Activated T-helper 1 cell treated with Interleukin-2 at 50 U/mL for 16 hours (primary cell): ENCODE data around the gene SLU7.
"Not testable (repeated sequence)": the region's sequence is repeated elsewhere in the genome, so short reads cannot be mapped to it uniquely, and the experiment has no call there.

Experiments used
- DNase-seq: peaks from one replicate; pipeline ENCODE4 v3.0.0-alpha.2; 2020; ENCODE audit warnings: low read depth

The SLU7 gene

DNA sequence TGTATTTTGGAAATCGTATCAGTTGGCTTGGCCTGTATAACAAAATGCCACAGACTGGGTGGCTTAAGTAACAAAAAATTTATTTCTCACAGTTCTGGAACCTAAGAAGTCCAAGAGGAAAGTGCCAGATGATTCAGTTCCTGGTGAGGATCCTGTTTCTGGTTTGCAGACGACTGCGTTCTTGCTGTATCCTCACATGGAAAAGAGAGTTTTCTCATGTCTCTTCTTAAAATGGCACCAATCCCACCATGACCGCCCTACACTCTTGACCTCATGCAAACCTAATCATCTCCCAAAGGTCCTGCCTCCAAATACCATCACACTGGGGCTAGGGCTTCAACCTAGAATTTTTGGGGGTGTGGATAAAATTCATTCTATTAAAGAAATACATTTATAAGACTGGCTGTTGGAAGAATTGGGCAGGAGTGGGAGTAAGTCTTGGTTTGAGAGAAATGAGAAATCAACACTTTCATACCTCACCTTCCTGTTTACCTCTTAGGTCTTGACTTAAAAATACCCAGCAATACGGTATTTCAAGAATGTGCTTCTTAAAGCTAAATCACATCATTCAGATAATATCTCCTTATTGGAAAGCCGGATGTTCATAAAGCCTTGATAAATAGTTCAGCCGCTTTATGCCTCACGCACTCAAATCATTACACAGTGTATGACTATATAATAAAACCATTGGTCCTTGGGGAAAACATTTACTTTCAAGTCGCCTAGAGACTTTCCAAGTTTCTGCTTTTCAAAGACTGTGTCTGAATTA, 31.5 kb upstream of the SLU7 start:
- no peak for DNase-seq

DNA sequence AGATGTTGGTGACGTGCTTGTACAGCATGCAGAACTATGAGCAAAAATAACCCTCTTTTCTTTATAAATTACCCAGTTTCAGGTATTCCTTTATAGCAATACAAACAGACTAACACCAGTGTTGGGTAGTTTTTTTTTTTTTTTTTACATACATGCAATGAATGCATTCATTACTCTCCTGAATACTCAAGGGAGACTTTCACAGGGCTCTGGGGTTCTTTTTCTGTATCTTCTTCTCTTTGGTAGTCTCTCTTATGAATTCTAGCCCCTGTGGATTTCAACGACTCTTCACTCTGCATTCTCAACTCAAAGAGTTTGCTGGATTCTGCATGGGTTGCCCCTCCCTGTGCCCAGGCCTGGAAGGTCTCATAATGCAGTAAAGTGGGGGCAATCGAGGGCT, 30.6 kb upstream of the SLU7 start:
- no peak for DNase-seq

DNA sequence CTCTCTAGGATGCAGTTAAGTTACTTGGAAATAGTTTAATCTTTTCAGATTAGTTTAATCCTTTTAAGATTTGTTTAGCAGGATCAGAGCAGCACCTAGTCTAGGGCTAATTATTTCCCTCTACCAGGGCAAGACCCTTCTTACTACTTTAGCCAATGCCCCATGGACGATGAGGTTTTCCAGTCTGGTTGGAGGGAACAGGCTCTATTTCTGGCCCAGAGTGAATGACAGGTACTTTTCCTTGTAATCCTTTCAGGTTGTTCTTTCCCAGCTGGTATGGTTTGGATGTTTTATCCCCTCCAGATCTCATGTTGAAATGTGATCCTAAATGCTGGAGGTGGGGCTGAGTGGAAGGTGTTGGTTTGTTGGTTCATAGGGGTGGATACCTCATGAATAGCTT, 30.0 kb upstream of the SLU7 start:
- no peak for DNase-seq

DNA sequence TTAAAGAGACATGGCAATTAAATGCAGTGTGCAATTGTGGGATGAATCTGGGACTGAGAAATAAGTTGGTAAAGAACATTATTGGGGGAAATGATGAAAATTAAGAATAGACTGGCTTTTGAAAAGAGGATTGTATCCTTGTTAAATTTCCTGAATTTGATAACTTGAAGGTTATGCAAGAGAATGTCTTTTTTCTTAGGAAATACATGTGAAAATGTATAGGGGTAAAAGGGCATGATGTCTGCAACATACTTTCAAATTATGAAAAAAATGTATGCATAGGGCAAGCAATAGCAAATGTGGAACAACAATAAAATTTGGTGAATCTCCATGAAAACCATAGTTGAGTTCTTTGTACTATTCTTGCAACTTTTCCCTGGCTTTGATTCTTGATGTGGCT, 26.9 kb upstream of the SLU7 start:
- no peak for DNase-seq

DNA sequence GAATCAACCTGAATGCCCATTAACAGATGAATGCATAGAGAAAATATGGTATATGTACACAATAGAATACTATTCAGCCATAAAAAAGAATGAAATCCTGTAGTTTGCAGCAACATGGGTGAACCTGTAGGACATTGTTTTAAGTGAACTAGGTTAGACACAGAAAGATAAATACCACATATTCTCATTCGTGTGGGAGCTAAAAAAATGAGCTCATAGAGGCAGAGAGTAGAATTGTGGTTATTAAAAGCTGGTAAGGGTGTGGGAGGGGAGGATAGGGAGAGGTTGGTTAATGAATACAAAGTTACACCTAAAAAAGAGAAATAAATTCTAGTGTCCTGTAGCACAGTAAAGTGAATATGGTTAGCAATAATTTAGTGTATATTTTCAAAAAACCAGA, 26.3 kb upstream of the SLU7 start:
- no peak for DNase-seq

DNA sequence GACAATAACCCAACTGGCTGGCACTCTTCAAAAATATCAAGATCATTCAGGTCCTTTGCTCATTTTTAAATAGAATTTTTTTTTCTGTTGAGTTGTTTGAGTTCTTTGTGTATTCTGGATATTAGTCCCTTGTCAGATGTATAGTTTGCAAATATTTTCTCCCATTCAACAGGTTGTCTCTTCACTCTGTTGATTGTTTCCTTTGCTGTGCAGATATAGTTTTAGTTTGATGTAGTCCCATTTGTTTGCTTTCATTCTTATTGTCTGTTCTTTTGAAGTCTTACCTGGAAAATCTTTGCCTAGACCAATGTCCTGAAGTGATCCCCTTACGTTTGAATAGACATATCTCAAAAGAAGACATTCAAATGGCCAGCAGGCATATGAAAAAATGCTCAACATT, 25.5 kb upstream of the SLU7 start:
- no peak for DNase-seq

DNA sequence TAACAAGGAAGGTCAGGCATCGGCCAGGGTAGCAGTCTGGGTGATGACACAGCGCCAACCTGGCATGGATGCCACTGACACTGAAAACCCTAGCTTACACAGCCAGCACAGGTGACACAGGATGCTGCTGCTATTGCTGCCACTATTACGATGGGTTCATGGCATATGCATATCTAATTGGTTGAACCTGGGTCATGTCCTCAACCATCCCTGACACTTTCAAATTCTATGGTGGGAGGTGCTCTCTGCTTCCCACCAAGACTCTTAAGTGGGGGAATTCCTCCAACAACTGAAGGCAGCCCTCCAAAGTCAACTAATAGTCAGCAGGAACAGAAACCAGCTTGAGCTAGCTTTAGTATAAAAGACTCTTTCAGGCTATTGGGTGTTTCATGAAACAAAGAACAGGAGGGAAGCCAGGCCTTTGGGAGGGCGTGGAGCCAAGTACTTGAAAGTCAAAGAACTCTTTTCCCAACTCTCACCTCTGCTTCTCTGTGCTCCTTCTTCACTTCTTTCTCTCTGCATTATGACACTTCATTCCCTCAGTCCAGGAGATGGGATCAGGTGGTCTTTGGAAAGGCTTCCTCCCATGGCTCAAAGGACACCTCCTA, 24.0 kb upstream of the SLU7 start:
- no peak for DNase-seq

DNA sequence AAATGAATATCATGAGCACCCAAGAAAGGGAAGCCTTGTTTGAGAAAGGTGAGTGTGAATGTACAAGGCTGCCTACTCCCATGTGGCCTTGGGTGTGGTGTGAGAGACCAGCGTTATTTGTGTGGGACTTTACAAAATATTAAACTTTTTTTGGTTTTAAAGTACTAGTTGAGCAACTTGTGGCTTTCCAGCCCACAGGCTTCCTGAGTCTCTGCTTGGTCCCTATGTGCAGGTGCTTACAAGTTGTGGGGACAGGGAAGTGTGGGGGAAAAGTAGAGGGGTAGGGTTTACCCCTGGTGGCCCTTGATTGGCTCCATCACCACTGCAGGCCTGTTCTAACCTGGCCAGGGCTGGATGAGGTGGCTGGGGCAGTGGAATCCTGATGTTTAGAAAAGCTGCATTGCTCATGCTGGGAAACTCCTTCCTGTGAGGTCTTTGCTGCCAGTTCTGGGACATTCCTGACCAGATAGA, 22.5 kb upstream of the SLU7 start:
- DNase-seq = no peak

DNA sequence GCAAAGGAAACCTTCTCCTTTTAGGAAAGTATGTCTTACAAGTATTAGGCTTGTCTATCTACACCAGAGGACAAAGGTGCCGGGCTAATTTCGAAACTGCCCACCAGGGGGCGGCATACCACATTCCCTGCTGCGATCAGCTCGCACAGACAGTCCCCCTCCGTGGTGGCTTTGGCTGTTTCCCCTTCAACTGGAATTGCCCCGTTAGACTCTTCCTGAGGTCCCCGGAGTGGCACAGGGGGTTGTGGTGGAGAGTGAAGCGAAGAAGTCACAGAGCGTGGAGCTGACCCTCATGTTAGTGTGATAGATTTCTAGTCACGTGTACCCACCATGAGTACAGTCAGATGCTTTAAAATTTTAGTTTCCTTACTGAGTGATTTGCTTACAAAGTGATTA, 20.3 kb upstream of the SLU7 start:
- peak; percentile 77 for DNase-seq

DNA sequence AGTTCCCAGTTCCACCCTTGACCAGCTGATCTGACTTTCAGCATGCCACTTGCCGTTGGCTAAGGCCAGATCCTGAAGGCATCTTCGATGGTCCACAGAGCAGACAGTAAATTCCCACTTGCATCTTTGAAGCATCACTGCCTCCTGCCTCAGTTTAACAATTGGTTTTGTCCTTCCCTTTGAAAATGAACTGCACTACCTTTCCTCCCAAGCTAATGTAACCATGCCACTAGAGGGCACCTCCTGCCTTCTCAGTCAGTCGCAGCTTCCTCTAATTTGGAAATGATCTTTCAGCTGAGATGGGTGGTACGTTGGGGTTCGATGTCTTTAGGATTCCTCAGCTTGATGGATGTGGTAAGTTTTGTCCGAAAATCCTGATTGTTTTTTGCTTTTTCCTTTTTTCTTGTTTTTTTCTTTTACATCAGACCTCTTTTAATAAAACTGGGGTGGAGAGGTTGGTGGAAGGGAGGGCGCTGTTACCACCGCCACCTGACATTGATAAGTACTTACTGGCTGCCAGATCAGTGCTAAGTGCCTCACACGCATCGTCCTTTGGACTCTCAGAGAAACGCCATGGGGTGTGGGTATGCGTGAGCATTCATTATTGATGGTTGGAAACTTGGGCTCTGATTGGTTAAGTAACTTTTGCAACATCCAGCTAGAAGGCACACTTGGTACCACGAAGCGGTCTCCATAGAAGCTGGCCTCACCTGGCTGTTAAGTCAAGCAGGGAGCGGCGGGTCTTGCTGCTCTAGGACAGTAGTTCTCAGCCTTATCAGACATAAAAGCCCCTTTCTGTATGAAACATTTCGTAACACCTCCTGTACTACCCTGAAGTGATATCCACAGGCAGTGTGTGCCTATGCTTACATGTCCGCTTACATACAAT, 19.7 kb upstream of the SLU7 start:
- DNase-seq = peak; percentile 19

DNA sequence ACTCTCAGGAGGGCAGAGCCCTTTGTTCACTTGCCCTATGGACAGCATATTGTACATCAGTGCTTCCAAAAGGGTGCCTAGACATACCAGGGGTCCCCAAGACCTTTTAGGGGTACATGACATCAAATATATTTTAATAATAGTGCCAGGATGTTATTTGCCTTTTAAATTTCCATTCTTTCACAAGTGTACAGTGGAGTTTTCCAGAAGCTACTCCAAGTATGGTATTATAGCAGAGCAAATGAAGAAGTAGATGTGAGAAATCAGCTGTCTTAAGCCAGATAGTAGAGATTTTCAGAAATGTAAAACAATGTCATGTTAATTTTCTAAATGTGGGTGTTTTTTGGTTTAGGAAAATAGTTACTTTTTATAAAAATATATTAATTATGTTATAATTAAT, 18.4 kb upstream of the SLU7 start:
- DNase-seq = no peak

DNA sequence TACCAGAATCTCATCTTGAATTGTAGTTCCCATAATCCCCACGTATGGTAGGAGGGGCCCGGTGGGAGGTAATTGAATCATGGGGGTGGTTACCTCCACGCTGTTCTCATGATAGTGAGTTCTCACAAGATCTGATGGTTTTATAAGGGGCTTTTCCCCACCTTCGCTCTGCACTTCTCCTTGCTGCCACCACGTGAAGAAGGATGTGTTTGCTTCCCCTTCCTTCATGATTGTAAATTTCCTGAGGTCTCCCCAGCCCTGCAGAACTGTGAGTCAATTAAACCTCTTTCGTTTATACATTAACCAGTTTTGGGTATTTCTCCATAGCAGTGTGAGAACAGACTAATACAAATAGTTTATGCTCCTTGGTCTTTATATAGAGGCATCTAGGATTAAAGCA, 17.8 kb upstream of the SLU7 start:
- DNase-seq = not testable (repeated sequence)

DNA sequence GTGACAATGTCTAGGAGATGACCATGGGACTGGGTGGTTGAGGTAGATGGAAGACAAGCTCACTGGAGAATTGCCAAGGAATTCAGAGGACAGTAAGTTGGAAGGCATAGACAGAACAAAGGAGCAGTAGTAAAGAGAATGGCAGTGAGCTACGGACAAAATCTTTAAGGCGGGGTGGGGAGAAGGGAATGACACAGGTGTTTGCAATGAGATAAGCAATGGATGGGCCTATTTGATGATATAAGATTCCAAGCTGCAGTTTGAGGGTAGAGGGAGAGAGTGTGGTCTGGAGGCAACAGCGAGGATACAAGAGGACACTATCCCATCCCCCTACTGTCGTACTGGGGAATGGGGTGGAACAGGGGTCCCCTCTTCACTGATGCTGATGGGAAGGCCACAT, 17.1 kb upstream of the SLU7 start:
- DNase-seq = no peak

DNA sequence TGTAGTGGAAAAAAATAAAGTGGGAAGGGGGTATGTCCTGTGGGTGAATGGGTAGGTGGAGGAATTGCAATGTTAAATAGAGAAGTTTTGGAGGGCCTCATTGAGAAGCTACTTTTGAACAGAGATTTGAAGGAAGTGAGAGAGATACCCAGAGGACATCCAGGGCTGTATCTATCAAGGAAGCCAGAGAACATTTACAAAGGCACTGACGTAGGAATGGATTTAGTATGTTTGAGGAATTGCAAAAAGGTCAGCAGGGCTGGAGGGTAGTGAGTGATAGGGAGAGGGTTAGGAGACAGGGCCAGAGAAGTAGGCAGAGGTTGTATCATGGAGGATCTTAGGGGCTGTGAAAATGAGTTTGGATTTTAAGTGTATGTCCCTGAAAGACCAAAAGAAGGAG, 16.7 kb upstream of the SLU7 start:
- no peak for DNase-seq

DNA sequence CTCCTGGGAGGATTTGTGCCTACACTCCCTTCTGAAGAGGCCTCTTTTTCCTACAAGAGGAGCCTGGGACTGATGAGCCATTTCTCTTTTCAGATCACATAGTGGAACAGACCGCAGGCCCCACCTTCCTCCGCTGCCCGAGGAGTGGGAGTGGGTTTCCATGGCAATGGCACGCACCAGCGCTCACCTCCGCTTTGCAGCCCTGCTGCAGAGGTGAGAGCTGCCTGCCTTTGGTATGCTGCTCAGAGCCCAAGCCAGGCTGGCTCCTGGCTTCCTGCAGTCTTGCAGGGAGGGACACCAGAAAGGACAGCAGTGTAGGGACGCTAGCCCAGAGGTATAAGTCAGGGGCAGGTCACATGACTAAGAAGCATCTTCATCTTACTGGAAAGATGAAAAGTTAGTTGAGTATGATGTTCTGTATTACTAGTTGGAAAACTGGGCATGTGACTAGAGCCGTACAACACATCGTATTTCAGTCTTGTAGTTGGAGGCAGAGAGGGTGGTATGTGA, 15.2 kb upstream of the SLU7 start:
- no peak for DNase-seq

DNA sequence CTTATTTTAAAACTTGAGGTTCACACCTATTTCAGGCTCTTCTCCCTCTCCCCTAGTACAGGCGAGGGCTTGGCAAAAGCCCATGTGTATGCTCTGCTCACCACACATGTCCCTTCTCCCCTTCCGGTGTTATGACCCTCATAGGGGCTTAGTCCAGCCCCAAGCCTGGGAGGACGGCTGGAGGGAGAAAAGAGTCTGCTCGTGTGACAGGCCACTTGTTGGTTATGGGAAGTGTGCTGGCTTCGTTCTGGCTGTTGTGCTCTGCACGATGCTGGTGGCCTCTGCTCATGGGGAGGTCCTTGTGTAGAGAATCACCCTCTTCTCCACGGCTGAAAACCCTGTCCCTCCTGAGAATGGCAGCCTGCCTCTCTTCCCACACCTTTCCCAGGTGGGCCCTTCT, 13.9 kb upstream of the SLU7 start:
- no peak for DNase-seq

DNA sequence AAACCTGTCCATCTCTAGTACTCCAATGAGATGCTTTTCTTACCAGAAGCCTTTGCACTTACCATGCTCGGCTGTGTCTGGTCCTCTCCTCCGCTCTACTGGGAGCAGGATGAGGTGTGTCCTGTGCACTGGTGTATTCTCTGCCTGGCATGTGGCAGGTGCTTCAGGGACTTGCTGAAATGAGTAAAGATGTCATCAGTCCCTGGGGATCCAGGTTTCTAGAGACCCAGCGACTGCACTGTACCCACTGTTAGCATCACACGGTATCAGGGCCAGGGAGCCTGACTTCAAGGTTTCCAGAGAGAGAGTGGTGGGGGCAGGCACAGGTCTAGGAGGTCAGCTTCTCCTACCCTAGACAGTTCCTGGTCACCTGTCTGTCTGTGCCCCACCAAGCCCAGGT, 13.3 kb upstream of the SLU7 start:
- no peak for DNase-seq

DNA sequence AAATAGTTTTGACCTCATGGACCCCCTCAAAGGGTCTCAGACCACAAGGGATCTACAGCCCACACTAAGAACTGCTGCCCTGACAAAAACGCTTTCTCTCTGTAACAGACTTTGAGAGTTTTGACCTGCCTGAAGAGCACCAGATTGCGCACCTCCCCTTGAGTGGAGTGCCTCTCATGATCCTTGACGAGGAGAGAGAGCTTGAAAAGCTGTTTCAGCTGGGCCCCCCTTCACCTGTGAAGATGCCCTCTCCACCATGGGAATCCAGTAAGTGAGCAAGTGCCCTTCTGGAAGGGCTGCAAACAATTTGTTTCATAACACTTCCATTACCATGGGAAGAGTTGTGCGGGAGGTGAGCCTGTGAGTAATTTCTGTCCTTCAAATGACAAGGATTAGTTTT, 8.7 kb upstream of the SLU7 start:
- no peak for DNase-seq

DNA sequence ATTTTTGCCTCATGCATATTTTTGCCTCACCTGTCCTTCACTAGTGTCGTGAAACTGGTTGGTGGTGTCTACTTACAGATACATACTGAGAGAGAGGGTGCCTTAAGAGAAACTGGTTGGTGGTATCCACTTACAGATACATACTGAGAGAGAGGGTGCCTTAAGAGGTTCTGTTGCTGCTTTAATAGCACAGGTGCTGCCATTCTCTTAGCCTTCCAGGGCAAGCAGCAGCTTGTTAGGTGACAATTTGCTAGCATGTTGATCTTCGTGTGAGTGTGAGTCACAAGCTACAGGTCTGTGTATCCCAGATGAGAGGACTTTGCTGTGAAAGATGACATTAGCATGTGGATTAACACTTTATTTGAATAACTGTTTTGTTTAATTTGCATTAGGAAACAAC, 4.2 kb upstream of the SLU7 start:
- no peak for DNase-seq

DNA sequence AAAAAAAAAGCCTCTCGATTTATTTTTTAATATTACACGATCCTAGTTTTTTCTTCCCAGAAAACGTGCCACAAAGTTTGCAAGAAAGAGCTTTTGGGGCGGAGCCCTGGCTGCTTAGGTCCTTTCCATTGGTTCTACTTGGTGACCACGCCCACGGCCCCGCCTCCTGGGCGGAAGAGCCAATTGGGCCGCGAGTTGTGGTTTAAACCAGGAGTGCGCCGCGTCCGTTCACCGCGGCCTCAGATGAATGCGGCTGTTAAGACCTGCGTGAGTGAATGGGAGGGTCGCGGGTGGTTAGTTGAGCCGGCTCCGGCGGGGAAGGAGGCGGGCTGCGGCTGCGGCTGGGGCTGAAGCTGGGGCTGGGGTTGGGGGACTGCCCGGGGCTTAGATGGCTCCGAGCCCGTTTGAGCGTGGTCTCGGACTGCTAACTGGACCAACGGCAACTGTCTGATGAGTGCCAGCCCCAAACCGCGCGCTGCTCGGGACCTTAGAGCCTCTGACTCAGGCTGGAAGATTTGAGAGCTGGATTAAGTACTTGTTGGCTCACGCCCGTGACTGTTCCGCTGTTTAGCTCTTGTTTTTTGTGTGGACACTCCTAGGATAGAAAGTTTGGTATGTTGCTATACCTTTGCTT, 2.9 kb upstream of the SLU7 start, which contains the start of gene PTTG1:
Gene PTTG1 (plus strand): TSS at position 231 of the 634 bp plus-strand sequence. CDS start 458 bp downstream, outside the sequence.
- peak; percentile 85 for DNase-seq

DNA sequence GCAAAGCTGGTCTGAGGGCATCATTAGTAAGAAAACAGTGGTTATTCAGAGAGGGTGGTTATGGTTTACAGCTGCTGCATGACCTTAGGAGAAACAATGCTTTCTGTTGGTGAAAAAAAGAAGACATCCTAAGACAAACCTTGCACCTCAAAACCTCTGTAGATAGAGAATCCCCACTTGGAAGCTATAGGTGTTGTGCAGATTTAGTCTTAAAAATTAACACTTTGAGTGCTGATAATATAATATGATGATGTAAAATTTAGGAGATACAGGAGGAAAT, 1.4 kb upstream of the SLU7 start:
- DNase-seq = no peak
